Activated T-helper 1 cell treated with Interleukin-2 at 50 U/mL for 16 hours (primary cell): ENCODE measurements around the gene MYBL2.

ENCODE experiments used
- DNase-seq: peaks from one replicate; pipeline ENCODE4 v3.0.0-alpha.2; 2020; ENCODE audit warnings: low read depth

Gene MYBL2

DNA sequence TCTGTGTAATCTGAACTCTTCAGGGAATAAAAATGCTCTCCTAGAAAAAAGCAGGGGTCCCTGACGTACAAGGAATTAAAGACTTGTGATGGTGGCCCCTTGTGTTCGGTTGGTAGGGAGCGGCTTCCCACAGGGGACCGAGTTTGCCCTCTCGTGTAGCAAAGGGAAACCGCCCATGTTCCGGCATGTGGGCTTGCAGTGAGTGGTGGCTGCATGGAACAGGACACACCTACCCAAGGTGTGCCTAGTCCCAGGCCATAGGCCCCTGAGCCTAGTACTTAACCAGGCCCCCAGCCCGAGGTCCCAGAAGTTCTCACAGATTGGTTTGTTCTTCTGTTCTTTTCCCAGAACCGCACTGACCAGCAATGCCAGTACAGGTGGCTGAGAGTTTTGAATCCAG lies 15.5 kb downstream of the MYBL2 start:
- DNase-seq, result no peak

DNA sequence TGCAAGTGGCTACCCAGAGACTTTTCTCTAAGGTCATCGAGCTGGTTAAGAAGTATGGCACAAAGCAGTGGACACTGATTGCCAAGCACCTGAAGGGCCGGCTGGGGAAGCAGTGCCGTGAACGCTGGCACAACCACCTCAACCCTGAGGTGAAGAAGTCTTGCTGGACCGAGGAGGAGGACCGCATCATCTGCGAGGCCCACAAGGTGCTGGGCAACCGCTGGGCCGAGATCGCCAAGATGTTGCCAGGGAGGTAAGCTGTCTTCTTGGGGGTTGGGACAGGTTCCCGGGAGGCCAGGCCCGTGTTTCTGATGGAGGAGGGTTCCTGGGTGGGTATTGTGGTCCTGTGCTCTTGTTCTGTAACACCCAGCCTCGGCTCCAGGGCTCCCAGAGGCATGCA lies 19.9 kb downstream of the MYBL2 start:
- DNase-seq, result no peak

- no peak for DNase-seq
Measured at GRCh38 chr20:43689165-43689564, 22.3 kb downstream of the MYBL2 start.

- no peak for DNase-seq
Measured at GRCh38 chr20:43690943-43691598, 24.2 kb downstream of the MYBL2 start.

- no peak for DNase-seq
Measured at GRCh38 chr20:43691928-43692524, 25.1 kb downstream of the MYBL2 start.

DNA sequence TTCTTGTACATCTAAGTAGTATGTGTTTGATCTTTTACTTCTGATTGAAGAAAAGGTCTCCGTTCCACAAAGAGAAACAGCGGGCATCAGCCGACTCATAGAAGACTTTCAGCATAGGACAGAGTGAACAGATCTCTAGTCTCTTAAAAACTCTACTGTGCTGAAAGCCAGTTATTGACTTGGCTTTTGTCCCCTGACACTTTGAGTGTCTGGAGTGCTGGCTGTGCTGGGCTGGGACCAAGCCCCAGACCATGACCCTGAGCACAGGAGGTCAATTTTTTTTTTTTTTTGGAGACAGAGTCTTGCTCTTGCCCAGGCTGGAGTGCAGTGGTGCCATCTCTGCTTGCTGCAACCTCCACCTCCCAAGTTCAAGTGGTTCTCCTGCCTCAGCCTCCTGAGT lies 27.8 kb downstream of the MYBL2 start:
- DNase-seq, result no peak

GRCh38 chr20:43695571-43695970 lies 28.7 kb downstream of the MYBL2 start:
- no peak for DNase-seq

GRCh38 chr20:43699941-43700565 lies 33.1 kb downstream of the MYBL2 start:
- DNase-seq, result no peak

DNA sequence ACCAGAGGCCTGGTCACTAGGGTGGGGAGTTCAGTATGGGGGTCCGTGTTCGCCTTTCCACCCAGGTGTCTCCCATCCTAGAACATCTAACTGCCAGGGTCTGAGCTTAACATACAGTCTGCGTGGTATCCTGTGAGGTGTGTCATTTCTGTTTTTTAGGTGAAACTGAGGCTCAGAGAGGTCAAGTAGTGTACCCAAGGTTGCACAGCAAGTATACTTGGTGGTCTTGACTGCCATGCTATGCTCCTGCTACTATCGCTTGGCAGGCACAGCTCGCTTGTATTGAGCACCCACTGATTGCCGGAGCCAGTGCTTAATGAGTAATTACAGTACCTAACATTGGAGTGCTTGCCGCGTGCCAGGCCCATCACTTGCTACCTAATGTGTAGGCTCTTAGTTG lies 33.7 kb downstream of the MYBL2 start:
- DNase-seq, result no peak

DNA sequence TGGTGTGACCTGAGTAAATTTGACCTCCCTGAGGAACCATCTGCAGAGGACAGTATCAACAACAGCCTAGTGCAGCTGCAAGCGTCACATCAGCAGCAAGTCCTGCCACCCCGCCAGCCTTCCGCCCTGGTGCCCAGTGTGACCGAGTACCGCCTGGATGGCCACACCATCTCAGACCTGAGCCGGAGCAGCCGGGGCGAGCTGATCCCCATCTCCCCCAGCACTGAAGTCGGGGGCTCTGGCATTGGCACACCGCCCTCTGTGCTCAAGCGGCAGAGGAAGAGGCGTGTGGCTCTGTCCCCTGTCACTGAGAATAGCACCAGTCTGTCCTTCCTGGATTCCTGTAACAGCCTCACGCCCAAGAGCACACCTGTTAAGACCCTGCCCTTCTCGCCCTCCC lies 35.6 kb downstream of the MYBL2 start:
- no peak for DNase-seq

DNA sequence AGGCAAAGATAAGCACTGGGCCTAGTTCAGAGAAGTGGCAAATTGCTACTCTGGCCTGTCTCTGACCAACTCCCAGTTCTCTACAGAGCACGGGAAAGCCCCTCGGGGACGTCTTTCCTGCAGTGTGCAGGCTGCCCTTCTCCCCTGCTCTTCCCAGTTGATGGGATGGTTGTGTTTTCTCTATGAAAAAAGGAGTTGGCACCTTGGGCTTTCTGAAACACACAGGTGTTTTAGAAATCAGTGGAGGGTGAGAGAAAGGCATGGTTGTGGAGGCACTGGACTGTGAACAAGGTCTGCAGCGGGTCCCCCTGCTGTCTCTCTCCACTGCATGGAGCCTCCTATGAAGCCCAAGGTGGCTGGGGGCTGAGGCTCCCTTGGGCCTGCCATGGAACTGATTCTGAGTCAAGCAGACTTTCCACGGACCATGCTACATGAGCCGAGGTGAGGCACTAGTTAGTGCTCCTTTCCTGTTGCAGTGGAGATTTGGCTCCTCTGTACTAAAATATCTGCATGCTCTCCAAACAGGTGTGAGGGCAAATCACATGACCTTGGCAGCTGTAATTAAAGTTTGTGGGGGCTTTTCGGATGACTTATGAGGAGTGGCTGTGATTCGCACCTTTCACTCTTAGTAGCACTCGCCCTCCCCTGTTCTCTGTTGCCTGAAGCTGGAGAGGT lies 43.6 kb downstream of the MYBL2 start:
- no peak for DNase-seq

- DNase-seq, result no peak
Measured at GRCh38 chr20:43711098-43711654, 44.3 kb downstream of the MYBL2 start.

GRCh38 chr20:43715044-43715443 lies 48.1 kb downstream of the MYBL2 start:
- no peak for DNase-seq

GRCh38 chr20:43715511-43715910 lies 48.6 kb downstream of the MYBL2 start:
- no peak for DNase-seq

- DNase-seq, result no peak
Measured at GRCh38 chr20:43716123-43716522, 49.2 kb downstream of the MYBL2 start.

- no peak for DNase-seq
Measured at GRCh38 chr20:43716757-43717615, 50.1 kb downstream of the MYBL2 start.

DNA sequence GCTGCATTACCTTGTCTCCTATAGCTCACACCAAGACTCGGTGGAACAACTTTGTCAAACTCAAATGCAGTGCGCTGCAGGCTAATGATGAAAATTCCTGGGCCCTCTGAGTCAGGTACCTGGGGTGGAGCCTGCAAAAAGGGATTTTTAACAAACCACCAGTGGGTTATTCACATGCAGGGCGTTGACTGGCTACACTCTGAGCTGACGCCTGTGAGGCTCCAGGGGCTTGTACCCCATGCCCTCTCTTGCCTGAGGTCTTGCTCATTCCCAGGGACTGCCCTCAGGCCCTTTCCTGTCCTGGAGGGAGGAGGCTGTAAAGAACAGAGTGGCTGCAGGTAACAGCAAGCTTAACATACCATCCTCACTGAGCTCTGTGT lies 50.7 kb downstream of the MYBL2 start:
- DNase-seq, result no peak

DNA sequence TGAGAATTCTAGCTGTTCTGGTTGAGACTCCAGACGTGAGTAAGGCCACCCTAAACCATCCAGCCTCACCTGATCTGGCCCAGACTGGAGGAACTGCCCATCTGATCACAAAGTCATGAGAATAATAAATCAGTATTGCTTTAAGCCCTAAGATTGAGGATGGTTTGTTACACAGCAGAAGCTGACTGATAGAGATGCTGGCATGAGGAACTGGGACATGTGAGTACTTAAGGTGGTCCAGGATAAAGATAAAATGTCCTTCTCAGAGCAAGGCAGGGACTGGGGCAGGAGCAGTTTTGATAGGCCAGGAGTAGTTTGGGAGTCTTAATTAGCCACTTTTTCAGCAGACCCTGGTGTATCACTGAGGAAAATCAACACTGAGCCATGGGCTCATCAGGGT lies 53.1 kb downstream of the MYBL2 start:
- DNase-seq, result no peak

- no peak for DNase-seq
Measured at GRCh38 chr20:43721097-43721428, 54.1 kb downstream of the MYBL2 start.

DNA sequence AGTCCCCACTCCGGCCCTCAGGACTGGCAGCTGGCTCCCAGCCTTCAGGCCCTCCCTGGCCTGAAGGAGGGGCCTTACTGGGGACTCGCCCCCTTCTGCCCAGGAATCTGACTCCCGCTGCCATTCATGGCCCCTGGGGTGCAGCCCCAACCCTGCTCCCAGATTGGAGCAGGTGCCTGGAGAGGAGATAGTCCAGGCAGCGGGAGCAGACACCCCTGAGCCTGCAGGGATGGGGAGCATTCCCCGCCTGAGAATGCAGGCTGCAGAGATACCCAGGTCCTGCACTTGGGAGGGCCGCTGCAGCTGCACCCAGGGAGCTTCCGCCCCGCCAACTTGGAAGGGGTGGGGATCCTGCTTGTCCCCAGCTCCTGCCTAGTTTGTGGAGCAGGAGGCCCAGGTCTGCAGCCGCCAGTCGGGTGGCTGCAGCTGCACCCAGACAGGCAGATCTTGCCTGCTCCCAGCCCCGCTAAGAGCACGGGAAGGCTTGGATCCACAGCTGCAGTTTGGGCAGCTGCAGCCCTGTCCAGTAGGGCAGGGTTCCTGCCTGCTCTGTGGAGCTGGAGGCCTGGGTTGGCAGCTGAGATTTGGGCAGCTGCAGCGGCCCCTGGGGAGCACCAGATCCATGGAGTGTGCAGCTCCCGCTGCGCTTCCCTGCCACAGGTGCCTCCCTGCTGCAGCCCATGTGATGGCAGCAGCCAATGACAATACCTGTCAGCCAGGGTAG lies 54.7 kb downstream of the MYBL2 start:
- DNase-seq, result no peak

GRCh38 chr20:43722153-43722505 lies 55.2 kb downstream of the MYBL2 start:
- no peak for DNase-seq

GRCh38 chr20:43723186-43723585 lies 56.3 kb downstream of the MYBL2 start:
- DNase-seq, result no peak
